NB4 (cell line): ENCODE results near the gene SHISA5.

Experiments
- DNase-seq: peaks from one replicate; pipeline ENCODE4 v3.0.0; 2010; ENCODE audit warnings: low read depth
- H3K4me3 ChIP-seq: one replicate; pipeline ENCODE4 v1.5.1; 2011; ENCODE audit warnings: mild to moderate bottlenecking, low read depth, low read length, moderate library complexity
- CTCF ChIP-seq: IDR thresholded peaks from one replicate; pipeline ENCODE4 v1.5.1; 2012; ENCODE audit warnings: low read depth, low read length
- MAX ChIP-seq: IDR thresholded peaks from 2 replicates; pipeline ENCODE4 v1.6.1; 2011; ENCODE audit warnings: low read depth, low read length
- MYC ChIP-seq: IDR thresholded peaks from 2 replicates; pipeline ENCODE4 v1.6.1; 2011; ENCODE audit warnings: low read depth, low read length
- POLR2A ChIP-seq: IDR thresholded peaks from 2 replicates; pipeline ENCODE4 v1.6.1; 2011; ENCODE audit warnings: mild to moderate bottlenecking; ENCODE audit not compliant: insufficient read length; ENCODE audit errors: extremely low read depth

Gene SHISA5

GRCh38 chr3:48422681-48423080 is 81.3 kb downstream of the SHISA5 start:
- no peak for DNase-seq
- TF ChIP-seq CTCF (no peak), MAX (no peak), POLR2A (no peak), MYC (no peak)
- no peak overlapping the region for H3K4me3 ChIP-seq

- no peak for DNase-seq
- TF ChIP-seq CTCF (no peak), MAX (no peak), POLR2A (no peak)
Measured at GRCh38 chr3:48422272-48422671, 81.7 kb downstream of the SHISA5 start.

GRCh38 chr3:48420561-48420960 is 83.4 kb downstream of the SHISA5 start:
- TF ChIP-seq MYC, result no peak
- no peak for TF ChIP-seq MAX
- TF ChIP-seq POLR2A, result no peak
- no peak for TF ChIP-seq CTCF
- no peak for DNase-seq
- no peak overlapping the region for H3K4me3 ChIP-seq

More at GRCh38 chr3:48422272-48422671, 81.7 kb downstream of the SHISA5 start:
- no peak overlapping the region for H3K4me3 ChIP-seq

- TF ChIP-seq CTCF, result no peak
- no peak for TF ChIP-seq POLR2A
- no peak for TF ChIP-seq MAX
- no peak for TF ChIP-seq MYC
- H3K4me3 ChIP-seq, result no peak overlapping the region
- no peak for DNase-seq
Measured at GRCh38 chr3:48419597-48419996, 84.4 kb downstream of the SHISA5 start.

- DNase-seq, result no peak
- TF ChIP-seq MAX (no peak), CTCF (no peak), POLR2A (no peak), MYC (no peak)
- H3K4me3 ChIP-seq, result no peak overlapping the region
Measured at GRCh38 chr3:48419149-48419548, 84.8 kb downstream of the SHISA5 start.

- TF ChIP-seq CTCF (no peak), POLR2A (no peak), MYC (no peak), MAX (no peak)
- H3K4me3 ChIP-seq, result no peak overlapping the region
- no peak for DNase-seq
Measured at GRCh38 chr3:48418651-48419050, 85.3 kb downstream of the SHISA5 start.
